H1 (cell line): ENCODE measurements around the gene MACROD2. TPM values are rescaled to one million over a fixed set of nuclear protein-coding genes. Genes with fewer than 3 reads are reported as not detected.

ENCODE experiments used
- CHD2 ChIP-seq: IDR thresholded peaks from 2 replicates; pipeline ENCODE4 v1.6.1; 2012; ENCODE audit warnings: low read length, improper control_type of control experiment
- CTCF ChIP-seq, 3 experiments: IDR thresholded peaks; 1 replicate in 2 of 3; 2 replicates in 1 of 3; pipeline versions ENCODE4 v1.5.1 to v1.6.1; 2011; ENCODE audit warnings: low read length in 3 of 3, mild to moderate bottlenecking in 3 of 3, inconsistent platforms in 2 of 3, low read depth in 1 of 3, moderate library complexity in 1 of 3; ENCODE audit not compliant: insufficient read depth in 1 of 3; ENCODE audit errors: control extremely low read depth in 1 of 3
- SIX5 ChIP-seq: IDR thresholded peaks from 2 replicates; pipeline ENCODE4 v1.6.1; 2011; ENCODE audit warnings: mild to moderate bottlenecking, low read depth, low read length
- polyA plus RNA-seq, 7 experiments: library from polyadenylated mRNA; depleted of rRNA in 3 of 7; stranded (reverse) in 5 of 7; unstranded in 2 of 7; fragments of >200 nt in 5 of 7; fragments of 200-250 nt in 2 of 7; gene quantifications; 1 replicate in 5 of 7; 2 replicates in 1 of 7; 4 replicates in 1 of 7; pipeline versions ENCODE4 v1.2.1 to v1.2.3, GENCODE V29; 2011 to 2013; ENCODE audit warnings: missing spikeins in 2 of 7, mixed read lengths in 2 of 7
- total RNA-seq: library from RNA; stranded (reverse); fragmentation: NEBNext Ultra II Directional; extraction: Animal tissue kit (Norgen Biotek cat#: 25700); gene quantifications from 2 replicates; pipeline ENCODE4 v1.2.1, GENCODE V29; 2021

MACROD2 gene
- total and polyA plus RNA-seq, 2 of the 8 experiments (the other 6 are each of a cell fraction or from before 2014, with no cell fraction given): 0.70 to 3.9 TPM

GRCh38 chr20:16051968-16052367 lies 2056.7 kb downstream of the MACROD2 start (continued):
- TF ChIP-seq CTCF (IDR thresholded peaks at IDR 0.05; ENCODE audit: control extremely low read depth in 1 of 3, insufficient read depth in 1 of 3, low read depth in 1 of 3, low read length in 3 of 3): no peak
- TF ChIP-seq SIX5: no peak
- no peak for TF ChIP-seq CHD2
